GM18870 (cell line): ENCODE data around the gene MEGF11.

Source experiments
- ATAC-seq: cut with Tn5 transposase; IDR thresholded peaks from one replicate; pipeline ENCODE4 v1.9.1; 2021; ENCODE audit warnings: moderate library complexity; ENCODE audit not compliant: unreplicated experiment

Gene MEGF11

DNA sequence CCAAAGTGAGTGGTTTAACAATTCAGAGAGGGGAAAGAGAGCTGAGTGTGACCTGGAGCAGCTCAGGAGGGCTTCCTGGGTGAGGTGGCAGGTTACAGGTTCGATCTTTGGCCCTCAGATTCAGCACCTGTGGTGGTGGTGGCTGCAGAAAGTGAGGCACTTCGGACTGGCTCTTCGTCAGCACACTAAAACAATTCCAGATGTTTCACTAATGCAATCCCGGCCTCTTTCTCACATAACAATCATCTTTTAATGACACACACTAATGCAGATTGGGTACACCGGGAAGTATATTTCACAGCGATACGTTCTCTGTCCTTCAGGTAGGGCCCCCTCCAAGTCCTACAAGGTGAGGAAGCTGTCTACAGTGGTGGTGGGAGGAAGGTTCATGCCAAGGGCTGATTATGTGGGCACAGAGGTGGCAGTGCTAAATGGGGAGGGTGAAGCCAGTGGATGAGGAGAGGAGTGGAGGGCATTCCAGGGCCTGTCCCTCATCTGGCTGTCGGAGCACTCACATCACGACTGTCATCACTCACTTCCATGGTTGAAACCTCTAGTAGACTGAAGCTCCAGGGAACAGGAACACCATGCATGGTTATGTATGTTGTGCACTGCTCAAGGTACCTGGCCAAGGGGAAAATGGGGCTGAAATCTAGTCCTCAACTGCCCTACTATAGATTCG lies 213.2 kb downstream of the MEGF11 start:
- no peak for ATAC-seq

- no peak for ATAC-seq
These were observed 214.3 kb downstream of the MEGF11 start for GRCh38 chr15:66039117-66039871.

DNA sequence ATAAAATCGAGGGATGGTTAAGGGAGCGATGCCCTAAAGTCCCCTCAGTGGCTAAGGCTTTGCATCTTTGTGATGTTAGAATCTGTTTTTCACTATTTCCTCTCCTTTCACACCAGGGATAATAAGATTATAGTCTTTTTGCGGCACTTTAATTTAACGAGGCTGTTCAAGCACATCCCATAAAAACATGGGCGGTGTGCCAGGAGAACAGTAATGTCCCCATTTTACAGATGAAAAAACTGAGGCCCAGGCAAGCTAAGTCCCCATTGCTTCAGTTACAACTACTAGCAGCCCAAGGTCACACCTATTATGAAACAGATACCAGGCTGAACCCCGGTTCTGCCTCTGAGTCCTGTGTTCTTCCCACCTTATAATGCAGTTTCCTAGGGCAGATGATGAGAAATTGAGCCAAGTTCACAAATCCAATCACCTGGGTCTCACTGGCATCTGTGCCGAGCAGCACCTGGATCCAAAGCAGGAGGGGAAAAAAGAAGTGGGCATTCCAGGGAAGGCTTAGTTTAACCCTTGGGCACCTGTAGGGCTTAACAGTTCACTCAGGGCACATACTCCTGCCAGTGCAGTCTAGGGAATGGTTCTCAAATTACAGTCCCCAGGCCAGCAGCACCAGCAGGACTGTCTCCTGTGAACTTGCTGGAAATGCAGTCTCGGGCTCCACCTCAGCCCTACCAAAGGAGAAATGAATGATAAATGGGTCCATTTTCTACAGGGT lies 215.0 kb downstream of the MEGF11 start:
- ATAC-seq = no peak

- ATAC-seq = no peak
These were observed 216.7 kb downstream of the MEGF11 start for GRCh38 chr15:66036859-66037258.

DNA sequence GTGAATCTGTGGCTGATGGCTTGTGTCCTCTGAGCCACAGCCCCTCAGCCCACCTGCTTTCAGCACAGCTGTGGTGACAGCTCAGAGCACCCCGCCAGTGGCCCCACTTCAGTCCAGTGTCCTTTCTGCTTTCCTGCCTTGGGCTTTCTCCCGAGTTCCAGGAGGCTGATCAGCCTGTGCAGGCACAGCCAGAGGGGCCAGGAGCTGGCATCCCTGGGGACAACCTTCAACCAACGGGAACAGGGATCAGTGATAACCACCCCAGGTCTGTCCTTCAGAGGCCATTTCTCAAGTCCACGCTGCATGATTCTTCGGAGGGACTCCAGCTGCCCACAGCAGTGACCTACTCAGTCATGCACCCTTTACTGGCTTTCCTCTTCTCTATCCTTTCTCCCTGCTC lies 217.6 kb downstream of the MEGF11 start:
- ATAC-seq = no peak

- ATAC-seq = no peak
These were observed 220.4 kb downstream of the MEGF11 start for GRCh38 chr15:66033143-66033542.

GRCh38 chr15:66032006-66032405 lies 221.5 kb downstream of the MEGF11 start:
- ATAC-seq = no peak

- no peak for ATAC-seq
These were observed 222.9 kb downstream of the MEGF11 start for GRCh38 chr15:66030650-66031049.

GRCh38 chr15:66029650-66030049 lies 223.9 kb downstream of the MEGF11 start:
- no peak for ATAC-seq

GRCh38 chr15:66027268-66027805 lies 226.2 kb downstream of the MEGF11 start:
- ATAC-seq = no peak

DNA sequence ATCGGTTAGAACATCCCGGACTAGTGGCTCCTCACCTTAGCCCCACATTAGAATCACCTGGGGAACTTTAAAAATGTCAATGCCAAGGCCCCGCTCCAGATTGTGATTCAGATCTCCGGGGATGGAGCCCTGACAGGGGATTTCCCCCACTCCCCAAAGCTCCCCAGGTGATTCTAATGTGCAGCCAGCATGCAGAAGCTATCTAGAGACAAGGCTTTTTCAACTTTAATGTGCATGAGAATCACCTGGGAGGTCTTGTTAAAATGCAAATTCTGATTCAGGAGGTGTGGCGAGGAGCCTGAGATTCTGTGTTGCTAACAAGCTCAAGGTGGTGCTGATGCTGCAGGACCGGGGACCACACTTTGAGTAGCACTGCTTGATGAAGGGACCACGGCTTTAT lies 227.6 kb downstream of the MEGF11 start:
- ATAC-seq = no peak

- ATAC-seq = no peak
These were observed 228.5 kb downstream of the MEGF11 start for GRCh38 chr15:66025015-66025452.

DNA sequence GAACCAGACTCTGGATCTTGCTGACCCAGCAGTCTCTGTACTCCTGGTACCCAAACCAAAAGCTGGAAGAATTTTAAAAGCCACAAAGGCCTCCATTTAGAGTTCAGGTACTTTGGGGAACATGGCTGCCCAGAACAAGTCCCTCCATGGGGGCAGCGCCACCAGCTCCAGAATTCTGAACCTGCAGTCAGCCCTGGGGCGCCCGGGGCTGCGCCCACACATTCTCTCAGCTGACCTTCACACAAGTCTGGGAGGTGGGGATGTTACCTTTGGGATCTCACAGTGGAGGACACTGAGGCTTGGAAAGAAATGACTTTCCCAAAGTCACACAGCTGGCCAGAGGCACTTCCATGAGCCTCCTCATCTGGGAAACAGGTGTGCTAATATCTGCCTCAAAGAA lies 229.4 kb downstream of the MEGF11 start:
- ATAC-seq = no peak

GRCh38 chr15:66023311-66023972 lies 230.1 kb downstream of the MEGF11 start:
- ATAC-seq = no peak

DNA sequence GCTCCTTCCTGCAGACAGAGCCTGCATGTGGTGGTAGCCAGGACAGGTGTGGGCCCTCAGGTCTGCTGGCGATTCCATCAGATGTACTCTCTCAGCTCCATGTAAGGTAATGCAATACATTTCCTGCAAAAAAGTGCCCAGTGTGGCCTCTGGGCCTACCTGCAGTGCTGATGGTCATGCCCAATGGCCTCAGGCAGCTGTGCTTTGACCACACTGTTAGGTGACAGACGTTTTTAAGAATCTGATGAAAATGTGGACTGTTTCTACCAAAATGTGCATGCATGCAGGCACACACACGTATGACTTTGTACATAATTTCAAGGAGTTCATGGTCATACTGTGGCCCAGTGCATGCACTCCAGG lies 231.4 kb downstream of the MEGF11 start:
- ATAC-seq = no peak

DNA sequence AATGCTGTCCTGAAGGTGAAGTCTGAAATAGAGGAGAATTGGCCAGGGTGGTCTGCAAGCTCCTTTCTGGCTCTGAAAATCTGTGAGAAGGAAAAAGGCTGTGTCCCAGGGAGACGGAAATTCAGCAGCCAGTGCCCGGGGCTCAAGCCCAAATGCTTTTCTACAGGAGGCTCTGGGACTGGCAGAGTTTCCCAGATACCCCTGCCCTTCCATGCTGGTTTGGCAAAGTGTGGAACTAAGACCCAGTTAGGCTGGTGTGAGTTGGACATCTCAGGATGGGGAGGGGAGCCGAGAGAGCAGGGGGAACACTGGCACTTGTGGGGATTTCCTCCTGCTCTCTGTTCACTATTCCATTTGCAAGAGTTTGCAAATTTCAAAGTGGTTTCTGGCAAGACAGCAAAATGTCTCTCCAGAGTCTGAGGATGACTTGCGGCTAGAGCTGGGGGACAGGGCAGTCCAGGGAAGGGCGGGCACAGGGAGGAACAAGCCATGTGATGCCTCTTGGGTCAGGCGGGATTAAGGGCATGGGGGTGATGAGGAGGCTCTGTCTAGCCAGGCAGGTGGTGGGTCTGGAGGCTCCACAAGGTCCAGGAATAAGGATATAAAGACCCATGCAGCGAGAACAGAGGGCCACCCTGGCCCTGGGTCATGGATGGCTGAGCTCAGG lies 231.9 kb downstream of the MEGF11 start:
- ATAC-seq = no peak

- no peak for ATAC-seq
These were observed 233.6 kb downstream of the MEGF11 start for GRCh38 chr15:66019826-66020398.

- ATAC-seq = no peak
These were observed 234.2 kb downstream of the MEGF11 start for GRCh38 chr15:66019368-66019767.

DNA sequence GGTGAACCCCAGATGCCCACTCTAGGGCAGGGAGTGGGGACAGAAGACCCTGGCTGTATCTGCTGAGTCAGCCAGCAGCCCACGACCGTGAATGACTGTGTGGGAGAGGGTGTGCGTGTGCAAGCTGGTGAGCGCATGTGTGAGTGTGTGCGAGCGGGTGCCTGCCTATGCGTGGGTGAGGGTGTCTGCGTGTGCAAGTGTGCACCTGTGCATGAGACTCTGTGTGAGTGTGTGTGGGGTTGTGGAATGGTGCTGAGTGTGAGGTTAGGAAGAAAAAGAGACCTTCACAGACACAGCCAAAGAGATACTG lies 235.1 kb downstream of the MEGF11 start:
- ATAC-seq = no peak

GRCh38 chr15:66017792-66018487 lies 235.6 kb downstream of the MEGF11 start:
- no peak for ATAC-seq
